ENCODE data around the gene HORMAD2. TPM values are rescaled to one million over a fixed set of nuclear protein-coding genes. Genes with fewer than 3 reads are reported as not detected.

Gene HORMAD2
- total and polyA plus RNA-seq, 2 donors (not counting 3 experiments of a cell fraction or from before 2014, with no cell fraction given), result not detected

- dilution Hi-C loops (cut with MboI; ENCODE audit: extremely low pct_ligation_motif_present, low sequenced_read_pairs) (no loop called here), intact Hi-C loops (cut with micrococcal nuclease) (loop anchor here (1.0 to 2.0 kb wide), 3 partner anchors 8 to 430 kb away; partner anchors contain the start of genes CCDC157, SF3A1, UQCR10 and ZMAT5)
- Histone ChIP-seq H3K36me3 (ENCODE audit: control insufficient read depth in 2 of 2, extremely low read depth in 1 of 2, insufficient read depth in 2 of 2, low read length in 2 of 2) (no peaks in the 10 kb centered on the region), H3K9me3 (replicated peaks; ENCODE audit: control insufficient read depth, insufficient read depth, low read length) (no peaks in the 10 kb centered on the region), H3K4me2 (ENCODE audit: insufficient read depth, low read length) (peak overlapping the region; percentile 64), H3K27ac (ENCODE audit: insufficient read depth, low read depth, low read length) (peak overlapping the region; percentile 99), H3K27me3 (ENCODE audit: control insufficient read depth in 2 of 2, insufficient read depth in 2 of 2, low read length in 2 of 2) (no peaks in the 10 kb centered on the region), H3K9me1 (replicated peaks; ENCODE audit: control insufficient read depth, extremely low read depth, insufficient read depth, low read length) (no peaks in the 10 kb centered on the region), H4K20me1 (replicated peaks; ENCODE audit: control insufficient read depth, extremely low read depth, insufficient read depth, low read length) (no peaks in the 10 kb centered on the region), H3K4me1 (ENCODE audit: control insufficient read depth, extremely low read depth, insufficient read depth, low read length) (peaks cover 45% of the 10 kb centered on the region), H3K4me3 (replicated peaks in 1 of 3; ENCODE audit: insufficient read depth in 1 of 3, low read depth in 1 of 3, low read length in 3 of 3) (no peak overlapping the region), H3K9ac (replicated peaks; ENCODE audit: extremely low read depth, insufficient read depth, low read length) (peak overlapping the region; percentile 60), H2AFZ (ENCODE audit: low read depth, low read length) (peak overlapping the region; percentile 17), H3K79me2 (ENCODE audit: control insufficient read depth, insufficient read depth, low read length) (no peaks in the 10 kb centered on the region)
- FAIRE-seq (no peak), DNase-seq (ENCODE audit: low read depth, low spot score) (no peak)
- ChIA-PET CTCF (interaction anchor here (0.6 to 3.1 kb wide), 7 partner anchors 10 to 190 kb away, joined by 3 to 13 read pairs (median 5); partner anchors contain the start of gene RNF215), POLR2A (interaction anchor here (1.3 kb wide), 1 partner anchor 12 kb away, joined by 3 read pairs; no protein-coding TSS in a partner anchor)
- BruUV-seq (replicated peaks), result TSS peak; percentile 30
- no peak for TF ChIP-seq EZH2 (IDR thresholded peaks at IDR 0.05; ENCODE audit: borderline replicate concordance, low read depth, low read length, severe bottlenecking)
- no peak for TF ChIP-seq FOS (IDR thresholded peaks at IDR 0.05; ENCODE audit: borderline replicate concordance, insufficient read depth, low read length)
- TF ChIP-seq JUN (IDR thresholded peaks at IDR 0.05; ENCODE audit: borderline replicate concordance, insufficient read depth, insufficient read length, low read depth), result no peak
- TF ChIP-seq POLR2AphosphoS5 (IDR thresholded peaks at IDR 0.05; ENCODE audit: insufficient read depth, low read depth, low read length), result no peak
- TF ChIP-seq CTCF (IDR thresholded peaks at IDR 0.05; ENCODE audit: extremely low read depth in 1 of 2, insufficient read depth in 1 of 2, low read depth in 1 of 2, low read length in 2 of 2), result no peak
- TF ChIP-seq GATA2 (IDR thresholded peaks at IDR 0.05; ENCODE audit: insufficient read depth, insufficient read length, low read depth, low read length), result no peak
- TF ChIP-seq MYC (IDR thresholded peaks at IDR 0.05; ENCODE audit: low read depth, low read length), result no peak
- no peak for TF ChIP-seq POLR2A (IDR thresholded peaks at IDR 0.05; ENCODE audit: low read depth, low read length)
- no peak for TF ChIP-seq MAX (IDR thresholded peaks at IDR 0.05; ENCODE audit: insufficient read depth, insufficient read length)
Observed at GRCh38 chr22:30196880-30197336, 116.6 kb downstream of the HORMAD2 start.

All from endothelial cell of umbilical vein (primary cell).